ENCODE measurements around the gene FAM135A. TPM values are rescaled to one million over a fixed set of nuclear protein-coding genes. Genes with fewer than 3 reads are reported as not detected.

The FAM135A gene
- total and polyA plus RNA-seq, 2 of the 8 experiments (the other 6 are each of a cell fraction or from before 2014, with no cell fraction given) = 17.4 to 35.7 TPM

- TF ChIP-seq YY1 (IDR thresholded peaks at IDR 0.05; ENCODE audit: low read depth, low read length) (no peak), RBBP5 (IDR thresholded peaks at IDR 0.05; ENCODE audit: borderline replicate concordance, low read depth, low read length) (no peak), CBX8 (IDR thresholded peaks at IDR 0.05; ENCODE audit: borderline replicate concordance, low read depth, low read length) (no peak), NANOG (IDR thresholded peaks at IDR 0.05; ENCODE audit: insufficient read depth, low read depth, low read length, poor library complexity, severe bottlenecking) (no peak), SRF (IDR thresholded peaks at IDR 0.05; ENCODE audit: low read depth, low read length) (no peak)
Observed at GRCh38 chr6:70421509-70421908, 8.2 kb downstream of the FAM135A start (continued).

Measured in H1 (cell line).